GM23248 (cell line): ENCODE data around the gene SEZ6.

Experiments
- EZH2 ChIP-seq: fragments of 200-600 bp; sonication (generic); IDR thresholded peaks from 2 replicates; pipeline ENCODE4 v1.6.1; 2018; ENCODE audit warnings: antibody characterized with exemption, mild to moderate bottlenecking; ENCODE audit not compliant: insufficient read depth, poor library complexity, severe bottlenecking
- EZH2phosphoT487 ChIP-seq: fragments of 200-600 bp; sonication (generic); IDR thresholded peaks from 2 replicates; pipeline ENCODE4 v1.6.1; 2018; ENCODE audit warnings: antibody characterized with exemption, moderate library complexity, mild to moderate bottlenecking, low read depth; ENCODE audit not compliant: insufficient read depth

DNA sequence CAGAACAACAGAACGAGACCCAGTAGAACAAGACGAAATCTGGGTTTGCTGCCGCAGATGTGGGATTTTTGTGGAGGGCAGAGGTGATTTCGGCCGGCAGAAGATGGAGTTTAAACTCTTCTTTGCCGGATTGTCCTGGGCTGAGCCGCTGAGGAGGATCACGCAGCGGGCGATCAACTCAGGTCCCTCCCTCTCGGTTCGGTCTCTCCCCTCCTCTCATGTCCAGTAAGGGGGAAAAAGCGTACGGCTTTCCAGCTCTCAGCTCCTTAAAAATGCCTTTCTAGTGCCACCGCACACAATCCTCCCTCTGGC is 57.0 kb downstream of the SEZ6 start:
- no peak for TF ChIP-seq EZH2
- TF ChIP-seq EZH2phosphoT487, result no peak
